GM19468 (cell line): Measurements from ENCODE around the gene CCDC177.

ENCODE experiments used
- ATAC-seq: cut with Tn5 transposase; IDR thresholded peaks from one replicate; pipeline ENCODE4 v1.9.1; 2021; ENCODE audit warnings: mild to moderate bottlenecking, moderate library complexity, moderate number of reproducible peaks; ENCODE audit not compliant: unreplicated experiment; ENCODE audit errors: extremely low read depth

CCDC177 gene

DNA sequence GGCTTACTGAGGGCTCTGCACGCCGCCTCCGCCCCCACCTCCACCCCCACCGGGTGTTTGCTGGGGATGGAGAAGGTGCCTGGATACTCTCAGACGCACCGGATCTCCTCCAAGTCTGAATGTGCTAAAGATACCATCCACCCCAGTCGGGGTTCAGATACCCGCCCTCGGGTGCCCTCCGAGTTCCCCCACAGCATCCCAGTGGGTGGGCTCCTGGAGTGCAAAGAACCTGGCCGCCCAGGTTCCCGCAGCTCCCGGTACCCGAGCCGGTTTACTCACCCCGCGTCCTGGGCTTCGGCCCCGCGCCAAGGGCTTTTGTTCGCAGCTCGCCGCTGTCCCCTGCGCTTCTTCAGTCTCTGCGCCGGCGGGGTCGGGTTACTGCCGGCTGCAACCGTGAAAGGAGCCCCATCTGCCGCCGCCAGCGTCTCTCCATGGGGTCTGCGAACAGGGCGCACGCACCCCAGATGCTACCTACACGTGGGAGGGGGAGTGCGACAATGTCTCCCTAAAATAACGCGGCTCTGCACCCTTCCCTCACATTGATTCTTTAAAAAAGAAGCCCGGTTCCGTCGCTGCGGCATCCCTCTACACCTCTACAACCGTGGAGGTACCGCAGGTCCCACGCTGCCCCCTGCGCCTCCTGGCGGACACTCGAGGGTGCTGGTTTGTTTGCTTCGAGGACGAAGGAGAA lies at the start of gene CCDC177:
Gene CCDC177 (minus strand): TSS at position 609 of the 691 bp plus-strand sequence. CDS start 1,249 bp downstream, outside the sequence.
- no peak for ATAC-seq

DNA sequence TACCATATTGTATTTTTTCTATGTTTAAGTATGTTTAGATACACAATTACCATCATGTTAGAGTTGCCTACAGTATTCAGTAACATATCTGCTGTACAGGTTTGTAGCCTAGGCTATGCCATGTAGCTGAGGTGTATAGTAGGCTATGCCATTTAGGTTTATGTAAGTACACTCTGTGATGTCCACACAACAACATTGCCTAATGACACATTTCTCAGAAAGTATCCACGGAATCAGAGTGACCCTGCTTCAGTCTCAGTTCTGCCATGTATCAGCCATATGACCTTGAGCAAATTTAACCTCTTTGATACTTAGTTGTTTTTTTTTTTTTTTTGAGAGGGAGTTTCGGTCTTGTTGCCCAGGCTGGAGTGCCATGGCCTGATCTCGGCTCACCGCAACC lies 49.5 kb upstream of the CCDC177 start:
- no peak for ATAC-seq

DNA sequence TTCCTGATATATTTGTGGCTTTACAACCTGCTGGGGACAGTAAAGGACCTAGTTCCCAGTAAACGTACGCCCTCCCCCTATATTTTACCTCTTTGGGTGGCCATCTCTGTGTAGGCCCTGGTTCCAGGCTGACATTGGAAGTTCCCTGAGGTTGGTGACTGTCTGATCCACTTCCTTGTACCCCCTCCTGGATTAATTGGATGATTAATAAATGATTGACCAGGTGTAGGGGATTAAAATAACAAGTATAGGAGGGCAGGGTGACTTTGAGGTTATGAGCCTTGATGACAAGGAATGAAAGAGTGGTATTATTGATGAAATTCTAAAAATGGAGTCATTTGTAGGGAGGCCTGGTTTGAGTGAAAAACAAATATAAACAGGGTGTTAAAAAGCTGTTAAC lies 46.3 kb upstream of the CCDC177 start:
- ATAC-seq = no peak

DNA sequence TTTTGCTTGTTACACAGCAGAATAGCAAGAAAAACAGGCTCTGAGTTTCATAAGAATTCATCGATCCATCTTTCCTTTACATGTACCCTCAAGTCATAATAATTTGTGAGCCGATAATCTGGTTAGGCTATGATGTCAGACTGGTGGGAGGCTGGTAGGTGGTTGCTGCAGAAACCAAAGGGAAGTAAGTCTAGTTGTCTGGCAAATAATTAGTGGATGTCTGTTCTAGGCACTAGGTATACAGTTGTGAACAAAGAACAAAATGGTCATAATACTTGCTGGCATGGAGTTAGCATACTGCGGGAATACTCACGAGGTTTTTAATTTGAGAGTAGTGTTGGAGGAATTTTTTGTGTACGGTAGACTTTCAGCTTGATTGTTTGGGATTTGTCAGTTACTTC lies 45.5 kb upstream of the CCDC177 start:
- no peak for ATAC-seq

DNA sequence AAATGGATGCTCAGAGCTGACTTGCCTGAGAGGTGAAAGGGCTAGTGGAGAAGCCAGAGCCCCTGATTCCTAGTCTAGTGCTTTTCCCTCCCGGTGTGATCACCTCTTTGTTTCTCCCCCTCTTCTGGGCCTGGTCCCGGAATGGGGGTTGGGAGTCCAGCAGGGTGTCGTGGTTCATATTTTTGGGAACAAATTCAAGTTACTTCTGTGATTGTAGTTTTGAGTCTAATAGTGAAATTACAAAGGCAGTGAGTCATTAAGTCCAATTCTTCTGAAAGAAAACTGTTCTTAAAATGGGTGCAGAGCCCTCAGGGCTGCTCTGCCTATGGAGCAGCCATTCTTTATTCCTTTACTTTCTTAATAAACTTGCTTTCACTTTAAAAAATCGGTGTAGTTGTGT lies 44.3 kb upstream of the CCDC177 start:
- no peak for ATAC-seq

DNA sequence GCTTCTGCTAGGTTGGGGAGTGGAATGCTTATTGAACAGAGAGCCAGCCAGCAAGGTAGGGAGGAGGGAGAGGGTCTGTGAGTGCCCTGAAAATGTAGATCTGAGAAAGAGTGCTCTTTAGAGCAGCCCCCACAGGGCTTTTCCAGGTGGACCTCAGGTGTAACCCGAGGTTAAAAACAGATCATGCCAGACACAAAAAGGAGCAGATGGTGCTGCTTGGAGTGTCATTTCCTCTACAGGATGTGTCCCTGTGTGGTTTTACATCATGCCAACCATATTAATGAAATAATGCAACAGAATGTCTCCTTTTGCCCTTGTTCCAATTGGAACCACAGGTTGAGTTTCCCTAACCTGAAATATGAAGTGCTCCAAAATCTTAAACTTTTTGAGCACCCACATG lies 43.1 kb upstream of the CCDC177 start:
- no peak for ATAC-seq

DNA sequence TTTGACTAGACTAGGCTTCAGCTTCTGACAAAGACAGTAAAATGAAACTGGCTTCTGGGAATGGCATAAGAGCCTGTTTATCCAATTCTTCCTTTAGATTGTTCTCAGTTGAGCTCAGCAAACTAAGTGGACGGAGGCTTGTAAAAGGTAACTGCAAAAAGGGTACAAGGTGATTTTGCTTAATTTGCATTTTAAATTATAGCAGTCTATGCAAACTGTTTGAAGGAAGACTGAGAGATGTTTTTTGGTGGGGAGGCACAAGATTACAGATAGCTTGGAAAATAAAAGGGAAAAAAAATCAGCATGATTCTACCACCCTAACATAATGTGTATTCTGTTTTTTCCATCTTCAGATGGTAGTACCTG lies 41.7 kb upstream of the CCDC177 start:
- ATAC-seq = no peak

DNA sequence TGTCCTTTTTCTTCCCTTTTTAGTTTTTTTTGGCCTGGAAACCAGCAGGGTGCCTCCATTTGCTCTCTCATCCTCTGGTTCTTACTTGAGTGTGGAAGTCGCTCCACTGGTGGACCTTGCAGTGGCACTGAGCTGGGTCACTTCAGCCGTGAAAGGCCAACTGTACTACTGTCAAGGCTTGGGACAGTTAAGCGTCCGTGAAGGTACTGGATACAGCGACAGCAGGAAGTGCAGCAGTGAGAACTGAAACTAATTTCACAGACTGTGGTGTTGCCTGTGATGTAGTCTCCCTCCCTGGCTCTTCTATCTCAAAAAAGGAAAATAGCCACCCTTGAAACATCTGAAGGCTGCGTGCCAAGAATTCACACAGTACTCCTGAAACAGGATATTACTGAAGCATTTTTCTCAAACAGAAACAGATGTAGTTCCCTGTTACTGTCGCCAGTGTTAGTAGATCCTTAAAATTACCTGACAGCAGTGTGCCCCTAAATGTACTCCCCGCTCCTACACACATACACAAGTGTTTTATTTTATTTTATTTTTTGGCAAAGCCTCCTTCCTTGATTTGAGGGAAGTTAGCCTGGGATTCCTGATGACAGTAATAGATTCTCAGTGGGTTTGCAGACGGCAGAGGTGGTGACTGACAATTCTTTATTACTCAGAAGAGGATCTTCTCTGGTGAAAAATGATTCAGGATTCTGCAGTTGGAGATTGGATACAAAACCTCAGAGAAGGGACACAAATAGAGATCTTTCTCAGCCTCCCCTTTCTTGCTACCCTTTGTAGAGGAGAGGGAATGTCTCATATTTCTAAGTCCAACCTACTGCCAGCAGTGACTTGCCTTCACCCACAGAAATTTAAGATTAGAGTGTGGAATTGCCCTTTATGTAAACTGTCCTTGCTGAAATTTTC lies 41.1 kb upstream of the CCDC177 start:
- ATAC-seq = peak; percentile 31

DNA sequence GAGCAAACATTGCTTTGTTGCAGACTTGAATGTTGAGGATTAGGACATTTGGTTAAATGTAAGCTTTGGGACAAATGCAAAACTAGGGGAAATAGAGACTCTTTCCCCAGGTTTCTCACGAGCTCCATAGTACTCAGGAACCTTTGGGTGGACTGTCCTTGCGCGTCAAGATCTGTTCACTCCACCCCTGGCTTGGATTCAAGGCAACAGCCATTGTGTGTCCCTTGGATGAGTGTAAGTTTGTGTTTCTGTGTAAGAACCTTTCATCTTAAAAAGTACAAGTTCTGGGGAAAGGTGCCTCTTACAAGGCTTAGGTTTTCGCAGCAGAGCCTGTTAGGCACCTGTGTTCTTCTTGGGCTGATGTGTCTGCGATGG lies 40.4 kb upstream of the CCDC177 start:
- no peak for ATAC-seq

DNA sequence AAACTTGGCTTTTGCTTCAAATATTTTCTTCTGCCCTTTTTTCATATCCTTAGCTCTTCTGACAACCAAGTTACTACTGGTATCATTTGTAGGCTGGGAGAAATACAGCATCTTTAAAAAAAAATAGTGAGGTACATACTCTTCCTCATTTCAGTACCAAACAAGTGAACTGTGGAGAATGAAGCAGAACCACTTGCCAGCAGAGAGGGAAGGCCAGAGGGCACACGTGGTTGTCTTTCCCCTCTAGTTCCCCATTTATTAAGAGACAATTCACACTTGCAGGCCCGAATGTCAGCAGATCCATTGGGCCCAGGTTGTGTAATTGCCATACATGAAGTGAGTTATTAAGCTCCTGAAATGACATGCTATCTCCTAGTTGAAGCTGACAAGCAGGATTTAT lies 39.9 kb upstream of the CCDC177 start:
- no peak for ATAC-seq

DNA sequence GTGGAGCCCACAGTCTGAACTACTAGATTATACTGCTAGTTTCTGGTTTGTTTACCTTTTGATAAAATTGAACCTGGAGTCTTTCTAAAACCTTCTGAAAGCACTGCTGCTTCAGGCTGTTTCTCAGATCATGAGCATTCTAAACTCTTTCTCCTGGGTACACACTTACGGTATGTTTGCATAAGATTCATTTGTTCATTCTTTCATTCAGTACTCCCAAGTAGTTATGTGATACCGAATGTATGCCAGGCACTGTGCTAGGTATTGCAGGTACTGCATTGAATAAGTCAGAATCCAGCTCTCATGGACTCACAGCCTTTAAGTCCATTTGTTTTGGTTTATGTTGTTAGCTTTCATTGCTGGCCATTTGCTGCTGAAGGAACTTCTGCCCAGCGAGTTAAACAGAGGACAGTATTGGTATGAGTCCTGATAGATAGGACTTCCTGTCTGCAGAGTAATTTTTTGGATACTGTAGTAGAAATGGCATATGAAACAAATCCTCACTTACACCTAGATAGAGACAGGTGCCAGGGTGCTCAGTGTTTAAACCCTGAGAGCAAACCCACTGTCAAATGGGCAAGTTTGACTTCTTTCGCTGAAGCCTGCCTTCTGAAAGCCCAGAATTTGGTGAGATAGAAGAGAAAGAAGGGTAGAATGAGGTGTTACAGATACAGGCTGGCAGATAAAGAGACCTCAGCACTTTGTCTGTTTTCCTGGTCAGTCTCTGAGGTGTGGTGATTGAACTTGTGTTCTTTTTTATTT lies 38.8 kb upstream of the CCDC177 start:
- ATAC-seq = no peak

DNA sequence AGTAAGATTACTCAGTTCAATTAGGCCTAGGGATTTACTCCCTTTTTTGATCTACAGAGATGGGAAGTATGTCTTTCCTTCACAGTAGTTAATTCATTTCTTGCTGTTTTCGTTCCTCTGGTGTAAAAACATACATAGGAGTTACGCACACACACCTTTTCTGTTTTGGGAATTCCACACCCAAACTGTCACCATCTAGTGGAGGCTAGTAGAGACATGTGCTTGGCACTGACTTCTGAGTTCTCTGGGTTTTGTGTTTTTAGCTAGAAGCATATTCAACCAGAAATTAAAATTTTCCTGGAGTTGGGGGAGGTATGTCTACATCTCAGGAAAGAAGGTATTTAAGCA lies 38.1 kb upstream of the CCDC177 start:
- ATAC-seq = no peak

DNA sequence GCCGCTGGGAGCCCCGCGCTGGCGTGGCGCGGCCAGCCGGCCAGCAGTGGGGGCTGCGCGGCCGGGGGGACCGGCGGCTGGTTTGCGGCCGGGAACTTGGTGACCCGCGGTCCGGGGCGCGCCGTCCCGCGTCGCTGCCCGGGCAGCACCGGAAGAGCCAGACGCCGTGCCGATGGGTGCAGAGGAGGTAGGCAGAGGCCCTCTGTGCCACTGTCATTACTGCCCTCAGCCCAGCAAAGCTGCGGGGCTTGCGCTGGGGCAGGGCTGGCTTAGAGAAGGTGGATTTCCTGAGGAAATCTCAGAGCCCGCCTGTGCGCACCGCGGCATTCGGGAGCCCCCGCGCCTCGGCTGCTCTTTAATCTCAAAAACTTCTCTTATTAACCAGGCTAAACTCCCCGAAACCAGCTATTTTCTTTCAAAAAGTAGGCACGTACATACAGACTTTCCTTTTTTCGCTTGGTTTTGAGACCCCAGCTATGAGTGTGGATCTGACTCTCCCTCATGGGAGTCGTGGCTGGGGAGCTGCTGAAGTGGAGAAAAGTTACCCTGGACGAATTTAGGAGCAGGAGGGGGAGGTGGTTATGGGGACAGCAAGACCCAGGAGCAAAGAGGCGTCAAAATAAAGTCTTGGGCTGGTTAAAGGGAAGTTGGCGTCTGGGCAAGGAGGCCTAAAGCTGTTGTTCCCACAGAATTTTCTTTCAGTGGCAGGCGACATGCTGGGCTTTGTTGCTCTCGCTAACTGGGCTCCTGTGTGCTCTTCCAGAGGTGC lies 37.5 kb upstream of the CCDC177 start:
- peak; percentile 1 for ATAC-seq

DNA sequence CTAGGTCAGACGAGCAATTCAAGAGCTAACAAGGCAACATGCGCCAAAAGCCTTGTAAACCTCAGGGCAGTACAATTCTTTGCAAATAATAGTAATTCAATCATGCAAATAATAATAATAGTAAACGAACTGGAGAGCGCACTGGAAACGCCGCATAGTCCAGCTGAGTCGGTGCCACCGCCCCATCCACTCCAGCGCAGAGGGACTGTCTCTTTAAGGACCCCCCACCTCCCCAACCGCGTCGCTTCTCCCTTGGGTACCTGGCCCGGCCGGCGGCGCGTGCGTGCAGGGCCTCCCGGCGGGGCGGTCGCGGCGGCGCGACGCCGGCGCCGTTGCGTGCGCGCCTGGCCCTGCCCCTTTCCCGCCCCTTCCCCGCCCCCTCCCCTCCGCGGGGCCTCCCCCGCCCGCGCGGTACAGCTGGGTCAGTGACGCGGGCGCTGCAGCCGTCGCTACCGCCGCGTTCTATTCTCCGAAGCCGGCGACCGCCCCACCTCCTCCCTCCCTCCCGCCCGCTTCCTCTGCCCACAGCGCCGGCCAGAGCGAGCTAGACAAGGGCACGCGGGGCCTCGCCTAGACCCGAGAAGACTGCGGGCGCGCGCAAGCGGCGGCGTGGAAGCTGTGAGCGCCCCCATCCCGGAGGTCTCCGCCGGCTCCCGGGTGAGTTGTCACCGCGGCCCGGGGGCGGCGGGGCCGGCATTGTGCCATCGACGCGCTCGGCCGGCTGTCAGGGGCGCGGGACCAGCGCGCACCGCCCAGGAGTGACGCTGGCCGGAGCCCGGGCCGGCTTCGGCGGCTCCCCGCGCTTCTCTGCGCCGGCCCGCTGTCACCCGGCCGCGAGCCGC lies 36.7 kb upstream of the CCDC177 start, which contains the start of gene SUSD6:
Gene SUSD6 (plus strand): TSS at position 425 of the 842 bp plus-strand sequence. CDS start 46,997 bp downstream, outside the sequence.
- peak; percentile 39 for ATAC-seq

DNA sequence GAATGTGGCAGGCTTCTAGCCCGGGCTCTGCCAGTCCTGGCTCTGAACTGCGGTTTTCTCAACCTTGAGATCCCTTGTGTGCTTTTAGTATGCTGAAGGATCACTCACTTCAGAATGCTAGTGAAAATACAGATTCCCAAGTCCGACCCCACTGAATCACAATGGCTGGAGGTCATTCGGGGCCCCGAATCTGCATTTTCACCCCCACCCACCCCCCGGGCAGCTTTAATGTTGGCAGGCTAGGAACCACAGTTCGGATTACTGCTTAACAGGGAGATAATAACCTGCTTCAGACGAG lies 36.2 kb upstream of the CCDC177 start:
- no peak for ATAC-seq

DNA sequence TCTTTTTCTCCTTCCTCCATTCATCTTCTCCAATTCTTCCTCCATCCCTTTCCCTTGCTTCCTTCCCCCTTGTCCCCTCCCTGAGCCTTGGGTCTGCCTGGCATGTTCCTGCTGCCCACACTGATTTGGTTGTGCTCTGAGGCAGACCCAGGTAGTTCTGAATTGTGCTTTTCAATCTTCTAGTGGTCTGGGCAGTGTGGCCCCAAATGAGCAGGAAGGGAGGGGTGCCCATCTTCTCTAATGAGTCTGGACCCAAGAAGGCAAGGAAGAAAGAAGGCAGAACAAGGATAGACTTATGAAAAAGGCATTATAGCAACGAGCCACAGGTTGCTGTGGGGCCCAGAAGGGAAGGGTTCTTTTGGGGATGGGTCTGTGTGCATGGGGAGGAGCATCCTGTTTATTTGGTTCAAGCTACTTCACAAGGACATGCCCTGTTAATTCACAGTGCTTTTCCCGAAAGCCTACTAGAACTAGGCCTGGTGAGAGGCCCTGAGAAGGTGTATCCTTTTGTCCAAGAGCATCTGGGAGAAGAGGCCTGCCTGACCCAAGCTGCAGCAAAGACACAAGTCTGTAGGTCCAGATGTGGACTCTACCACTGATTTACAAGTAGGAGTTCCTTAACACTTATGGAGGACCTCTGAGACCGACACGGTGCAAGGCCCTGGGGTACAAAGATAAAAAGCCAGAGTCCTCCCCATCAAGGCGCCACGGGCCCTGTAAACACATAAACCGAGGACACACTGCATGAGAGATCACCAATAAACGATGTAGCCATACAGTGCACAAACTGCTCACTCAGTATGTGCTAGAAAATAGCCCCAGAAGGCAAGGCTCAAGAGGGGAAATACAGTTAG lies 35.6 kb upstream of the CCDC177 start:
- ATAC-seq = no peak

DNA sequence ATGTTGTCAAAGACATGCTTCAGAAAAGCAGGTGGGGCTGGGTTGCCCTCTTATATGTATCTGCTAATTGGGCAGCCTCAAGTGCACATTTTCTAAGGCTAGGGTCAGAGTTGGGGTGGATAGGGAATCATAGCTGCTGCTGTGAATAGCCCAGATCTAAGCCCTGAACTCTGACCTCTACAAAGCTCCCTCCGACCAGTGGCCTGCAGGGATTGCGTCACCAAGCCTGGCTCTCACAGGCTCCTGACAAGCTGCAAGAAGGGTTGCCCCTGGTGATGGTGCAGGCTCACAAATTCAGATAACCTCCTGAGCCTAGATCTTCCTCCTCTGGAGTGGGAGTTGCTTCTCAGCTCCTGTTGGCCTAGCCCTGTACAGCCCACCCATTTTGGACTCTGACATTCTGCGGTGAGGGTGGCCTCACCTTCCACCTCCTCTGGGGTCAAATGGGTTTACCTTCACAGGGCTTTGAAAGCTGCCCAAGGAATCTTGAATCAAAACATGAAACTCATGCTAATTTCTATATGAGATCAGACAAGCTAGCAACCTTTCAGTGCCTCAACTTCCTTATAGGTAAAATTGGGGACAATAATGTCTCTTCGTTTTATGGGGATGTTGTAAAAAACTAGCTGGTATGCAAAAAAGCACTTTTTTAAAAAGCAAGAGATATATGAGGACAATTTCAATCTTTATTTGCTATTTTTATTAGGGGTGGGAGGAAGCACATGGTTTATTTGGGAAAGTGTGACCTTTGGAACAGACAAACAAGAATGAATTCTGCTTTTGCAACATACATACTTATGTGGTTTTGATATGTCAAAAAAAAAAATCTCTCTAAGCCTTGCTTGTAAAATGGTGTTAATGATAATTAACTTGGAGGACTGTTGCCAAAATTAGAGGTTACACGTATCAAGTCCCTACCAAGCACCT lies 31.9 kb upstream of the CCDC177 start:
- no peak for ATAC-seq

DNA sequence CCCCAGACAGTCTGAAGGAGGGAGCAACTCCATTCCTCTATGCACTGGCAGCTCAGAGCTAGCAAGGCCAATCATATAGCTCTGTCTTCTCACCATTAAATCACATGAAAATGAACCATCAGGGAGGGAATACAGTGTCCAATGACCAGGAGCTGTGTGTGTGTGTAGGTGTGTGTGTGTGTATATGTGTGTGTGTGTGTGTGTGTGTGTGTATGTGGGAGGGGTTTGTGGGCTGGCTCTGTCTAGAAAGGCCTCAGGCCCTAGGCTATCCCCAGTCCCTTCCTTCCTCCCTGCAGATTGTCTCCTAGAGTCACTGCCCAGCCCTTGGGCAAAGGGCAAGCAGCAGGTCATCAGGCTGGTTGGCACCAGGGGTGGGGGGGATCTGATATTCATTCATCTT lies 31.1 kb upstream of the CCDC177 start:
- ATAC-seq = no peak
